ENCODE results near the gene FIGNL1.

FIGNL1 gene

GRCh38 chr7:50418526-50419290, 31.4 kb downstream of the FIGNL1 start:
- TF ChIP-seq, protein P1, sequence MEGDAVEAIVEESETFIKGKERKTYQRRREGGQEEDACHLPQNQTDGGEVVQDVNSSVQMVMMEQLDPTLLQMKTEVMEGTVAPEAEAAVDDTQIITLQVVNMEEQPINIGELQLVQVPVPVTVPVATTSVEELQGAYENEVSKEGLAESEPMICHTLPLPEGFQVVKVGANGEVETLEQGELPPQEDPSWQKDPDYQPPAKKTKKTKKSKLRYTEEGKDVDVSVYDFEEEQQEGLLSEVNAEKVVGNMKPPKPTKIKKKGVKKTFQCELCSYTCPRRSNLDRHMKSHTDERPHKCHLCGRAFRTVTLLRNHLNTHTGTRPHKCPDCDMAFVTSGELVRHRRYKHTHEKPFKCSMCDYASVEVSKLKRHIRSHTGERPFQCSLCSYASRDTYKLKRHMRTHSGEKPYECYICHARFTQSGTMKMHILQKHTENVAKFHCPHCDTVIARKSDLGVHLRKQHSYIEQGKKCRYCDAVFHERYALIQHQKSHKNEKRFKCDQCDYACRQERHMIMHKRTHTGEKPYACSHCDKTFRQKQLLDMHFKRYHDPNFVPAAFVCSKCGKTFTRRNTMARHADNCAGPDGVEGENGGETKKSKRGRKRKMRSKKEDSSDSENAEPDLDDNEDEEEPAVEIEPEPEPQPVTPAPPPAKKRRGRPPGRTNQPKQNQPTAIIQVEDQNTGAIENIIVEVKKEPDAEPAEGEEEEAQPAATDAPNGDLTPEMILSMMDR (IDR thresholded peaks at IDR 0.05; ENCODE audit: low read depth, low read length), result no peak
- H3K4me3 ChIP-seq (ENCODE audit: low read depth, low read length), result no peak overlapping the region

DNA sequence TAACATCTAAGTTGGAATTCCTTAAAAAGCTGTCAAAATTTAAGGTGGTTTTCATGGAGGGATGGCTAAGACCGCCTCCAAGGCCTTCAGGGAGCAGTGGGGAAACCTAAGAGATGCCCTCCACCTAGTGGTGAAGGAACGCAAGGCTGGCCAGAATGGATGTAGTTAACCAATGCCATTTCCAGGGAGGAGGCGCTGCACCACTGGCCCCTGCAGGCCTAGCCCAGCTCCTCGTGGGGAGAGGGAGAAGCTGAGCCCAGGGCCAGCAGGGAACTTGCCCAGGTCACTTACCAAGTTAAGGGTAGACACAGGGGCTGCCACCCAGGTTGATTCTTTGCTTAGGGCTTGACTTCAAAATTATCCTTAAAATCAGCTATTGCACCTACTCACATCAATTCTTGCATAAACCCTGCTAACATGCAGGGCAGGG, 32.0 kb downstream of the FIGNL1 start:
- TF ChIP-seq, protein P1 (IDR thresholded peaks at IDR 0.05; ENCODE audit: low read depth, low read length), result peak; percentile 95
- H3K4me3 ChIP-seq (ENCODE audit: low read depth, low read length), result no peak overlapping the region

DNA sequence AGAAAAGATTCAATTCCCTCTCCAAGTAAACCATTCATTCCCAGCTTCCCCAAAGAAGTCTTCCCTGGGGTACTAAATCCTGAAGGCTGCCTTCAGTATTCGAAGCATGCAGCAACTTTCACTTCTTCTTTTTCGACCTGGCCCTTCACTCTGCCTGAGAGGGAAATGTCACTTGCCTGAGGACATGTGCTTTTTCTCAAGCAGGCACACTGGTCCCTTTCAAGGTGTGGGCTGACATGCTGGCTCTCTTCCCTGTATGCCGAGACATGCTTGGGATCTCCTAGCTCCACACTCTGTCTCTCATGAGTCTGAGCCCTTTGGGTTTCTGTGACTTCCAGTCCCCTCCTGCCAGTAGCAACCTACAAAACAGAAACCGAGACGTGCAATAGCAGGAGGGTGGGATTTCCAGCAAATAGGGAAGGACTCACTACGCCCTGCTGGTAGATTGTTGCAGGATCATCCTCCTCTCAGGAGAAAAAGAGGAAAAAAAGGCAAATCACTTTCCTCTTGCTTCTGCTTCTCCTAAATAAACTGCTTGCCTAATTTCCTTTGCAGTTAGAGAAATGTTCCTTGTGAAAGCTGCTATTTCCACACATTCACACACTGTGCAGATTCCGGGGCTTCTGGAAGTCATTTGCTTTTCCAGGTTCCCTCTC, 33.5 kb downstream of the FIGNL1 start:
- TF ChIP-seq, protein P1 (IDR thresholded peaks at IDR 0.05; ENCODE audit: low read depth, low read length), result no peak
- H3K4me3 ChIP-seq (ENCODE audit: low read depth, low read length), result 0 out of 2 replicates have a peak overlapping the region, but pooled peaks have one; percentile 13

GRCh38 chr7:50415844-50416364, 34.2 kb downstream of the FIGNL1 start:
- no peak overlapping the region for H3K4me3 ChIP-seq (ENCODE audit: low read depth, low read length)
- TF ChIP-seq, protein P1 (IDR thresholded peaks at IDR 0.05; ENCODE audit: low read depth, low read length), result no peak

DNA sequence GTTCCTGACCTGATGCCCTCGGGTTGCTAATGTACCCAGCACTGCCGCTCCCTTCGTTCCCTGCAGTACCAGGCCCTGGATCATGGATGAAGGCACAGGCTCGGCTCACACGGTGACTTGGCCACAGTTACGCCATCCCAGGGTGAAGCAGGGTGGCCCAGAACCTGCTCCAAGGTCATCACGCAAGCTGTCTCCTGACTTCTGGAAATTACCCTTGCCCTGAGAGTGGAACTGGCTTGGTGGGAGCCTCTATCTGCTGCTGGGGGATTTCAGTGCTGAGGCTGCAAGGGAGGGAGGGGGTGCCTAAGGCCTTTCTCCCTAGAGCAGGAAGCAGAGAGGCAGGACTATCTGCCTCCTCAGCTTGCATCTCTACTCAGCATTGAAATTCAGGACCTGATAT, 36.6 kb downstream of the FIGNL1 start:
- TF ChIP-seq, protein P1 (IDR thresholded peaks at IDR 0.05; ENCODE audit: low read depth, low read length), result no peak
- H3K4me3 ChIP-seq (ENCODE audit: low read depth, low read length), result no peak overlapping the region

GRCh38 chr7:50412973-50413372, 37.2 kb downstream of the FIGNL1 start:
- no peak overlapping the region for H3K4me3 ChIP-seq (ENCODE audit: low read depth, low read length)
- TF ChIP-seq, protein P1 (IDR thresholded peaks at IDR 0.05; ENCODE audit: low read depth, low read length), result no peak

DNA sequence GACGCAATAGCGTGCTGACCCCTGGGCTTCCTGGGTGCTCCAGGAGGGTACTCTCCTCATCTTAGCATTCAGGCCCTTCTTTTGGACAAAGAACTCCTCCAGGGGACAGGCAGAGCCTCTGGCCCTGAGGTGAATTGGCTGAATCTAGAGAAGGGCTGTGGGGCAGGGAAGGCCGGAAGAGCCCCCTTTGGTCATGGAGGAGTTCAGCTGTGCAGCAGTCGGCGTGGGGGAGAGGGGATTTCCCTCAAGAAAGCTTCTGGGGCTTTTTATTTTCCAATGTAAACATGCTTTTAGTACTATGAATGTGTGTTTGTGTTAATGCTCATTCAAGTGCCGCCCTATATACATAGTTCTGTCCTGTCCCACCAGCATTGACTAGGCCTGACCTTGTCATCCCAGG, 38.8 kb downstream of the FIGNL1 start:
- TF ChIP-seq, protein P1 (IDR thresholded peaks at IDR 0.05; ENCODE audit: low read depth, low read length), result no peak
- H3K4me3 ChIP-seq (ENCODE audit: low read depth, low read length), result no peak overlapping the region

All from WI38 (cell line).